HEK293 (cell line): ENCODE results near the gene ZBP1.

Source experiments
- KLF1 ChIP-seq: fragments of 450-650 bp; formaldehyde crosslinking; IDR thresholded peaks from 2 replicates; pipeline ENCODE4 v1.5.1; 2016; ENCODE audit warnings: missing biosample characterization, missing genetic modification characterization
- REST ChIP-seq: fragments of 450-650 bp; formaldehyde crosslinking; IDR thresholded peaks from 2 replicates; pipeline ENCODE4 v1.5.1; 2016; ENCODE audit warnings: missing biosample characterization, missing genetic modification characterization
- YY1 ChIP-seq: fragments of 450-650 bp; formaldehyde crosslinking; IDR thresholded peaks from 2 replicates; pipeline ENCODE4 v1.5.1; 2018; ENCODE audit warnings: missing biosample characterization, missing genetic modification characterization
- ZBTB17 ChIP-seq: fragments of 450-650 bp; formaldehyde crosslinking; IDR thresholded peaks from 2 replicates; pipeline ENCODE4 v1.5.1; 2016; ENCODE audit warnings: missing biosample characterization, missing genetic modification characterization
- ZBTB26 ChIP-seq: fragments of 450-650 bp; formaldehyde crosslinking; optimal IDR thresholded peaks from 2 replicates; pipeline ENCODE3; 2016; ENCODE audit warnings: missing biosample characterization, mild to moderate bottlenecking, missing genetic modification characterization
- ZNF548 ChIP-seq: fragments of 450-650 bp; formaldehyde crosslinking; IDR thresholded peaks from 2 replicates; pipeline ENCODE4 v1.5.1; 2016; ENCODE audit warnings: missing biosample characterization, missing genetic modification characterization
- TF ChIP-seq, protein P1 (sequence below): fragments of 450-650 bp; formaldehyde crosslinking; IDR thresholded peaks from 2 replicates; pipeline ENCODE4 v1.5.1; 2016; ENCODE audit warnings: missing biosample characterization, missing genetic modification characterization

GRCh38 chr20:57584768-57585461 lies 35.3 kb downstream of the ZBP1 start:
- TF ChIP-seq ZBTB26 (no peak), YY1 (tag by site-specific recombination) (no peak), ZBTB17 (tag by site-specific recombination) (no peak), REST (tag by site-specific recombination) (no peak), KLF1 (tag by site-specific recombination) (no peak), ZNF548 (tag by site-specific recombination) (no peak)
- TF ChIP-seq, protein P1, sequence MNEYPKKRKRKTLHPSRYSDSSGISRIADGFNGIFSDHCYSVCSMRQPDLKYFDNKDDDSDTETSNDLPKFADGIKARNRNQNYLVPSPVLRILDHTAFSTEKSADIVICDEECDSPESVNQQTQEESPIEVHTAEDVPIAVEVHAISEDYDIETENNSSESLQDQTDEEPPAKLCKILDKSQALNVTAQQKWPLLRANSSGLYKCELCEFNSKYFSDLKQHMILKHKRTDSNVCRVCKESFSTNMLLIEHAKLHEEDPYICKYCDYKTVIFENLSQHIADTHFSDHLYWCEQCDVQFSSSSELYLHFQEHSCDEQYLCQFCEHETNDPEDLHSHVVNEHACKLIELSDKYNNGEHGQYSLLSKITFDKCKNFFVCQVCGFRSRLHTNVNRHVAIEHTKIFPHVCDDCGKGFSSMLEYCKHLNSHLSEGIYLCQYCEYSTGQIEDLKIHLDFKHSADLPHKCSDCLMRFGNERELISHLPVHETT (tag by site-specific recombination), result no peak
